AG10803 (cell line): Measurements from ENCODE around the gene SLC26A11.
"Not testable (repeated sequence)": the region's sequence is repeated elsewhere in the genome, so short reads cannot be mapped to it uniquely, and the experiment has no call there.

Source experiments
- DNase-seq: peaks from one replicate; pipeline ENCODE4 v3.0.0; 2010; ENCODE audit warnings: low read depth
- H3K4me3 ChIP-seq: 2 replicates; pipeline ENCODE4 v1.5.1; 2011; ENCODE audit warnings: mild to moderate bottlenecking, low read length, control low read depth
- CTCF ChIP-seq: conservative IDR thresholded peaks from 2 replicates; pipeline ENCODE4 v1.5.1; 2011; ENCODE audit warnings: mild to moderate bottlenecking, low read length, control low read depth, inconsistent platforms

Gene SLC26A11

GRCh38 chr17:80196652-80197051 is 23.6 kb upstream of the SLC26A11 start:
- no peak for DNase-seq
- no peak for TF ChIP-seq CTCF
- H3K4me3 ChIP-seq = no peak overlapping the region

- no peak overlapping the region for H3K4me3 ChIP-seq
- no peak for TF ChIP-seq CTCF
- no peak for DNase-seq
Observed at GRCh38 chr17:80198144-80198661, 22.0 kb upstream of the SLC26A11 start.

- not testable (repeated sequence) for H3K4me3 ChIP-seq, DNase-seq
Observed at GRCh38 chr17:80199295-80199694, 20.9 kb upstream of the SLC26A11 start.

- no peak overlapping the region for H3K4me3 ChIP-seq
- no peak for DNase-seq
- TF ChIP-seq CTCF = no peak
Observed at GRCh38 chr17:80201446-80201845, 18.8 kb upstream of the SLC26A11 start.

- no peak for DNase-seq
- no peak overlapping the region for H3K4me3 ChIP-seq
- no peak for TF ChIP-seq CTCF
Observed at GRCh38 chr17:80202197-80202596, 18.0 kb upstream of the SLC26A11 start.

- TF ChIP-seq CTCF = no peak
- no peak for DNase-seq
Observed at GRCh38 chr17:80203471-80203963, 16.7 kb upstream of the SLC26A11 start.

GRCh38 chr17:80204626-80205468 is 15.4 kb upstream of the SLC26A11 start:
- H3K4me3 ChIP-seq = no peak overlapping the region

More at GRCh38 chr17:80203471-80203963, 16.7 kb upstream of the SLC26A11 start:
- H3K4me3 ChIP-seq = no peak overlapping the region

More at GRCh38 chr17:80204626-80205468, 15.4 kb upstream of the SLC26A11 start:
- no peak for DNase-seq
- no peak for TF ChIP-seq CTCF
